Neutrophil (primary cell): ENCODE data around the gene UROC1.

Experiments used
- H3K27ac ChIP-seq: fragments of 200-600 bp; sonication (generic); 2 replicates; pipeline ENCODE4 v1.5.1; 2016; ENCODE audit warnings: mild to moderate bottlenecking, moderate library complexity
- H3K27me3 ChIP-seq: fragments of 200-600 bp; sonication (generic); 2 replicates; pipeline ENCODE4 v1.6.0; 2016; ENCODE audit warnings: mild to moderate bottlenecking
- H3K36me3 ChIP-seq: fragments of 200-600 bp; sonication (generic); 2 replicates; pipeline ENCODE4 v1.5.1; 2017
- H3K4me1 ChIP-seq, 2 experiments: fragments of 200-600 bp in 1 of 2; sonication (generic) in 1 of 2; 1 replicate in 1 of 2; 2 replicates in 1 of 2; pipeline versions ENCODE4 v1.5.1 to v1.6.1; 2013 to 2016; ENCODE audit warnings: low read depth in 1 of 2, low read length in 1 of 2, mild to moderate bottlenecking in 1 of 2, moderate library complexity in 1 of 2; ENCODE audit not compliant: control insufficient read depth in 1 of 2, insufficient read depth in 1 of 2
- H3K4me3 ChIP-seq, 2 experiments: fragments of 200-600 bp in 1 of 2; sonication (generic) in 1 of 2; 1 replicate in 1 of 2; 2 replicates in 1 of 2; pipeline ENCODE4 v1.5.1; 2013 to 2016; ENCODE audit warnings: low read depth in 1 of 2, low read length in 1 of 2, mild to moderate bottlenecking in 1 of 2, moderate library complexity in 1 of 2
- H3K9me3 ChIP-seq: fragments of 200-600 bp; sonication (generic); 2 replicates; pipeline ENCODE4 v1.5.1; 2016
- TF ChIP-seq, protein P1 (sequence below): fragments of 200-600 bp; sonication (generic); IDR thresholded peaks from 2 replicates; pipeline ENCODE4 v1.5.1; 2016; ENCODE audit warnings: antibody characterized with exemption

The UROC1 gene

DNA sequence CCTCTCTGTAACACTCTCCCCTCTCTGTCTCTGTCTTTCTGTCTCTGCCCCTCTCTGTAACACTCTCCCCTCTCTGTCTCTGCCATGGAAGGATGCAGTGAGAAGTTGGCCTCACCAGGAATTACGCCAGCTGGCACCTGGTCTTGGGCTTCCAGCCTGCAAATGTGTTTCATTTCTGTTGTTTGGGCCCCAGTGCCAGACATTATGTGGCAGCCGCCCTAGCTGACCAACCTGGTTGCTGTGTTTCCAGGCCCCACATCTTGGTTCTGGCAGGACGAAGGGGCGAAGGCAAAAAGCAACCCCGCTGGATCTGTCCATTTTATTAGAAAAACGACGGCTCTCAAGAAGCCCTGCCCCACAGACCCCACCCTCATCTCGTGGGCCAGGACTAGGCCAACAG, 36.7 kb downstream of the UROC1 start:
- no peaks in the 10 kb centered on the region for H3K27me3 ChIP-seq
- H3K27ac ChIP-seq = no peak overlapping the region
- TF ChIP-seq, protein P1, sequence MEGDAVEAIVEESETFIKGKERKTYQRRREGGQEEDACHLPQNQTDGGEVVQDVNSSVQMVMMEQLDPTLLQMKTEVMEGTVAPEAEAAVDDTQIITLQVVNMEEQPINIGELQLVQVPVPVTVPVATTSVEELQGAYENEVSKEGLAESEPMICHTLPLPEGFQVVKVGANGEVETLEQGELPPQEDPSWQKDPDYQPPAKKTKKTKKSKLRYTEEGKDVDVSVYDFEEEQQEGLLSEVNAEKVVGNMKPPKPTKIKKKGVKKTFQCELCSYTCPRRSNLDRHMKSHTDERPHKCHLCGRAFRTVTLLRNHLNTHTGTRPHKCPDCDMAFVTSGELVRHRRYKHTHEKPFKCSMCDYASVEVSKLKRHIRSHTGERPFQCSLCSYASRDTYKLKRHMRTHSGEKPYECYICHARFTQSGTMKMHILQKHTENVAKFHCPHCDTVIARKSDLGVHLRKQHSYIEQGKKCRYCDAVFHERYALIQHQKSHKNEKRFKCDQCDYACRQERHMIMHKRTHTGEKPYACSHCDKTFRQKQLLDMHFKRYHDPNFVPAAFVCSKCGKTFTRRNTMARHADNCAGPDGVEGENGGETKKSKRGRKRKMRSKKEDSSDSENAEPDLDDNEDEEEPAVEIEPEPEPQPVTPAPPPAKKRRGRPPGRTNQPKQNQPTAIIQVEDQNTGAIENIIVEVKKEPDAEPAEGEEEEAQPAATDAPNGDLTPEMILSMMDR = no peak
- peaks cover 31 to 37% of the 10 kb centered on the region in 2 experiments for H3K4me1 ChIP-seq
- no peaks in the 10 kb centered on the region for H3K9me3 ChIP-seq
- no peak overlapping the region for H3K4me3 ChIP-seq
- H3K36me3 ChIP-seq = no peaks in the 10 kb centered on the region

- Histone ChIP-seq H3K4me3 (no peak overlapping the region), H3K4me1 (peaks cover 25 to 31% of the 10 kb centered on the region in 2 experiments), H3K9me3 (no peaks in the 10 kb centered on the region), H3K27ac (no peak overlapping the region), H3K36me3 (no peaks in the 10 kb centered on the region), H3K27me3 (no peaks in the 10 kb centered on the region)
- TF ChIP-seq, protein P1 = no peak
These were observed 37.4 kb downstream of the UROC1 start for GRCh38 chr3:126480206-126480605.

DNA sequence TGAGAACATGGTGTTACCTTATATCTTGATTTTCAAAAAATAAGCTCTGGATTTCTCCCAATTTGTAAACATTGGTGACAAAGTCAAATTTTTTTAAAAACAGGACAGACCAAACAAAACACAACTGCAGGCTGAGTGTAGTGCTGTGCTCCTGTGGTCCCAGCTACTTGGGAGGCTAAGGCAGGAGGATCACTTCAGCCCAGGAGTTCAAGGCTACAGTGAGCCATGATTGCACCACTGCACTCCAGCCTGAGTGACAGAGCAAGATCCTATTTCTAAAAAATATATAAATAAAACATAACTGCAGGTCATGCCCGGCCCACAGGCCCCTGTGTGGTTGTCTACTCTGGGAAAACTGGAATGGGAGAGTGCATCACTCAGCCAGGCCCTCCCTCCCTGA, 37.9 kb downstream of the UROC1 start:
- H3K9me3 ChIP-seq = no peaks in the 10 kb centered on the region
- no peaks in the 10 kb centered on the region for H3K36me3 ChIP-seq
- no peak overlapping the region for H3K4me3 ChIP-seq
- H3K27ac ChIP-seq = no peak overlapping the region
- peaks cover 24 to 29% of the 10 kb centered on the region in 2 experiments for H3K4me1 ChIP-seq
- TF ChIP-seq, protein P1 = no peak
- H3K27me3 ChIP-seq = no peaks in the 10 kb centered on the region

- TF ChIP-seq, protein P1 = no peak
- Histone ChIP-seq H3K9me3 (no peaks in the 10 kb centered on the region), H3K36me3 (no peaks in the 10 kb centered on the region), H3K27ac (no peak overlapping the region), H3K4me3 (no peak overlapping the region), H3K27me3 (no peaks in the 10 kb centered on the region), H3K4me1 (peaks cover 24 to 29% of the 10 kb centered on the region in 2 experiments)
These were observed 38.8 kb downstream of the UROC1 start for GRCh38 chr3:126478581-126479310.

GRCh38 chr3:126477061-126477380, 40.6 kb downstream of the UROC1 start:
- H3K4me3 ChIP-seq = peak overlapping the region in 1 of 2 experiments; percentile 82
- TF ChIP-seq, protein P1 = no peak

More at GRCh38 chr3:126477061-126477380, 40.6 kb downstream of the UROC1 start:
- Histone ChIP-seq H3K36me3 (no peaks in the 10 kb centered on the region), H3K9me3 (no peaks in the 10 kb centered on the region), H3K27me3 (no peaks in the 10 kb centered on the region), H3K4me1 (peaks cover 37 to 40% of the 10 kb centered on the region in 2 experiments), H3K27ac (no peak overlapping the region)
